KBM-7 (cell line): ENCODE measurements around the gene SLC38A3.
"Not testable (repeated sequence)": the region's sequence is repeated elsewhere in the genome, so short reads cannot be mapped to it uniquely, and the experiment has no call there.

Experiments used
- DNase-seq: peaks from one replicate; pipeline ENCODE4 v3.0.0-alpha.2; 2015
- in situ Hi-C: fragments of 300-500 bp; cut with MboI; formaldehyde crosslinking; loops from 2 replicates; pipeline ENCODE4 v1.14.3; 2020; ENCODE audit warnings: low sequenced_read_pairs, low pct_unique_long_range_greater_than_20kb, mixed read lengths

The SLC38A3 gene

GRCh38 chr3:50260027-50260941 lies 55.2 kb downstream of the SLC38A3 start:
- peak; percentile 91 for DNase-seq
- in situ Hi-C loops, result no loop called here

DNA sequence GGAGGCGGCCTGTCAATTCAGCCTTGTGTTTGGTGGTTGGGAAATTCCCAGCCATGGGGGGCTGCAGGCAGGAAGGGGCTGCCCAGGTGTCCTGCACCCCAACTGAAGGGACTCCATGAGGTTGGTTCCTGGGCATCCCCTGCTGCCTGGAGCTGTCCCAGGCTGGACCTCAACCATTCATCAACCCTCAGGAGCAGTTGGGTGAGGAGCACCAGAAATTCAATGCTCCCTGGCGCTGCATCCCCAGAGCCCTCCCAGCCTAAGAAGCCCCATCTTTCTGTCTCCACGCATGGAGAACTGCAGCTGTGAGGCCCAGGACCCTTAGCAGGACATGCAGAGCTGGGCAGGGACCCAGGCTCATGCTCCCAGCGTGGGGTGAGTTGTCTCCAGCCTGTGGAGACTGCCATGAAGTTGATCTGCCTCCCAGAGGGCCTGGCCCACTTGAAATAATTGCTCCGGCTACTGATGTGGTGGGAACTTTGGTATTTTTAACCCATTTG lies 55.9 kb downstream of the SLC38A3 start:
- in situ Hi-C loops, result no loop called here
- no peak for DNase-seq

DNA sequence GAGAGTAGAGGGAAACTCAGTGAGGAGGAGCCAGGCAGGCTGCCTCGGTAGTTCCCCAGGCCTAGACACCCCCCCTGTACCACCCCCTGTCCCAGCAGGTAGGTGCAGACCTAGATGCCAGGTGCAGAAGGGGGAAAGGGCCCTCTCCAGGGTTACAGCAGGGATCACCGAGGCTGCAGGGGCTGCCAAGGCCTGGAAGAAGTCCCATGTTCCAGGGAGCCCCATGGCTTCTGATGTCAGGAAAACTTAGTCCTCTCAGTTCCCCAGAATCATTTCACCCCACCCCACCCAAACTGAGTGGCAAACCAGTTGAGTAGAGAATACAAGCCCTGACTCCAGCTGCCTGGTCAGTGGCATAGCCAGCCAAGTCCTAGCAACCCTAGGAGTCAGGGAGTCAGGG lies 56.4 kb downstream of the SLC38A3 start:
- in situ Hi-C loops, result no loop called here
- DNase-seq, result no peak

DNA sequence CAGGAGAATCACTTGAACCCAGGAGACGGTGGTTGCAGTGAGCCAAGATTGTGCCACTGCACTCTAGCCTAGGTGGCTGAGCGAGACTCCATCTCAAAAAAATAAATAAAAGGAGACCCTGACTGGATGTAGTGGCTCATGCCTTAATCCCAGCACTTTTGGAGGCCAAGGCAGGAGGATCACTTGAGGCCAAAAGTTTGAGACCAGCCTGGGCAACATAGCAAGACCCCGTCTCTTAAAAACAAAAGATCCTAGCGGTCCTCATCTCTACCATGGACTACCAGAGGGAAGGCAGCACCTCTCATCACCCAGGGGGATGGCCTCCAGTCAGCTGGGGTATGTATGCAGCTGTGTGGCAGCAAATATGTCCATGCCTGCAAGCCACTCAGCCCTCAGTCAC lies 57.1 kb downstream of the SLC38A3 start:
- not testable (repeated sequence) for DNase-seq

DNA sequence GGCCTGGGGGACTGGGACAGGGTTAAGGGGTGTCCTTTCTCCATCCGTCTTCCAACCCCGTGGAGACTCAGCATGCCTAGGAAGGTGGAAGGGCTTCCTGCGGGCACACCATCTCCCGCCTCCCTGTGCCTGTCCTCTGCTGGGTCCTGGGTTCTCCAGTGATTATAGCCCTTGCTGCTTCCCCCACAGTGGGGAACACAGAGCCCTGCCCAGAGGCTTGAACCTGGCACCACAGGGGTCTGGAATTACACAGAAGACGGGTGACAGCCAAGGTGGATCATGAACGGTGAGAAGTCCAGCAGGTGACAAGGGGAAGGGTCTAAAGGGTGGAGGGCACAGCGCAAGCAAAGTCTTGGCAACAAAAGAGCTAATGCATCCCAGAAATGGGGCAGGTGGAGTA lies 57.7 kb downstream of the SLC38A3 start:
- in situ Hi-C loops, result no loop called here
- no peak for DNase-seq

More for the DNA sequence above, 57.1 kb downstream of the SLC38A3 start:
- in situ Hi-C loops, result not testable (repeated sequence)

- in situ Hi-C loops, result no loop called here
- DNase-seq, result no peak
Observed at GRCh38 chr3:50263478-50264382, 58.7 kb downstream of the SLC38A3 start.

- no peak for DNase-seq
- in situ Hi-C loops, result no loop called here
Observed at GRCh38 chr3:50264383-50264963, 59.4 kb downstream of the SLC38A3 start.

GRCh38 chr3:50264964-50265485 lies 60.0 kb downstream of the SLC38A3 start:
- no peak for DNase-seq
- in situ Hi-C loops, result no loop called here

- in situ Hi-C loops, result no loop called here
- no peak for DNase-seq
Observed at GRCh38 chr3:50265571-50265970, 60.5 kb downstream of the SLC38A3 start.

GRCh38 chr3:50266017-50266416 lies 60.9 kb downstream of the SLC38A3 start:
- no peak for DNase-seq
- in situ Hi-C loops, result no loop called here

DNA sequence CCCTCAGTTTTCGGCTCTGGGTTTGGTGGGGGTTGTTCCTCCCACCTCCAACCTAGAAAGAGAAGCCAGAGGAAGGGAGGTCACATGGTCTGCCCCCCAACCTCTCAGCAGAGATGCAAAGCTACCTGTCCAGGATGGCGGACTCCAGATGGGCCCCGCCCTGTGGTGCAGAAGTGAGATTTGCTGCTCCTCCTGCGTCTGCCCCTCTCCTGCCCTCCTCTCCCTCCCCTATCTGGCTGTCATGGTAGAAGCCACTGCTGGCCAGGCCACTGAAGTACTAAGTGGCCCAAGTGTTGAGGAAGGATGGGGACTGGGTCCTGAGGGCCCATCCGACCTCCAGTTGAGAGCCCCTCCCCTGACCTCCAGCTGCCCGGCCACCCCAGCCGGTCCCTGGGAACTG lies 61.8 kb downstream of the SLC38A3 start:
- DNase-seq, result no peak
- in situ Hi-C loops, result no loop called here

DNA sequence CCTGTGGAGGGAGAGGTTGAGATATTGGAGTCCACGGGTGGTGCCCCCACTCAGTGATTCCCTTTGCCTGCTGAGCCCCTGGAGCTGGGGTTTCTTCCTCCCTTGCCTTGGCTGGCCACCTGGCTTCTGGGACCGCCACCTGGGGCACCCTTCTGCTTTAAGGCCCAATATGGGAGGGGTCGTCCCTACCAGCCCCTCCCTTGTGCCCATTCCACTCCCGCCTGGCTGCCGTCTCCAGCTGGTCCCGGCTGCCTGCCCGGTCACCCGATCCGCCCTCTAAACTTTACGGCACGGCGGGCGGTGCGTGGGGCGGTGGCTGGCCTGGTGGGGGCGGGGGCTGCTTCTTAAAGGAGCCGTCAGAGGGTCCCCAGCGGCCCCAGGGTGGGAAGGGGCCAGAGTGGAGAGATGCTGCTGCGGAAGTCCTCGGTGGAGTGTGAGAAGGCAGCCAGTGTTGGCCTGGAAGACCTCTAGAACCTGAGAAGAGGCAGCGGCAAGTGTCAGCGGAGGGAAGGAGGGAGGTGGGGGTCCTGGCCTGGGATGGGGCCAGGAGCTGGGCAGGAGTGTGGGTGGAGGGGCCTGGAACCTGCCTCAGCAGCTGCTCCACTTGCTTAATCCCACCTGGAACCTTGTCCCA lies 62.3 kb downstream of the SLC38A3 start:
- DNase-seq, result no peak
- in situ Hi-C loops, result no loop called here

- in situ Hi-C loops, result no loop called here
- no peak for DNase-seq
Observed at GRCh38 chr3:50268276-50268675, 63.2 kb downstream of the SLC38A3 start.

DNA sequence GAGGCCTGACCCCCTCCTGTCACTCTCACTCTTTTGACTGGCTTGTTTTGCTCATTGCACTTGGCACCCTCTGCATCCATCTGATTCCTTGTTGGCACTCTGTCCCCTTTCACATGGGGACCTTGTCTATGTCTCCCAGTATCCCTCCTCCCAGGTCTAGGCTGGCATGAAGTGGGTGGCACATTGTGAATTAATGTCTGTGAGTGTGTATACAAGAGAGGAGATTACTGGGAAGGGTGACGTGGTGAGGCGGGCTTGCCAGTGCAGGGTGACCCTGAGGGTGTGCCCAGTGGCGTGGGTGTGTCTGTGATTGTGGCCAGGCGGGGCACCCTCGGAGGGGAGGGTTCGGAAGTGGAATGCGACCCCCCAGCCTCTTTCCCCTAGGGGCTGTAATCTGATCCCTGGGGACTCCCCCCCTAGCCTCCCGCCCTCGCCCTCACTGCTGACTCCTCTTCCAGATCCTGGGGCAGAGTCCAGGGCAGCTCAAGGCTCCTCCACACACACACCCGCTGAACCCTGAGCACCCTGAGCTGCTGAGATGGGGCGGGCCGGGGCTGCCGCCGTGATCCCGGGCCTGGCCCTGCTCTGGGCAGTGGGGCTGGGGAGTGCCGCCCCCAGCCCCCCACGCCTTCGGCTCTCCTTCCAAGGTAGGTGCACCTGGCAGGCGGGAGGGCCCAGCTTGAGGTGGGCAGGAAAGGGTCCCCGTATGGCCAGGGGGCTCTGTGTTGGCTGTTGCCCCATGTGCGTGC lies 63.8 kb downstream of the SLC38A3 start, which contains the start of gene SEMA3B:
SEMA3B (plus strand) TSS at position 445 of the 749 bp plus-strand sequence; CDS start at position 539, 94 bp downstream.
- no peak for DNase-seq
- in situ Hi-C loops, result no loop called here

DNA sequence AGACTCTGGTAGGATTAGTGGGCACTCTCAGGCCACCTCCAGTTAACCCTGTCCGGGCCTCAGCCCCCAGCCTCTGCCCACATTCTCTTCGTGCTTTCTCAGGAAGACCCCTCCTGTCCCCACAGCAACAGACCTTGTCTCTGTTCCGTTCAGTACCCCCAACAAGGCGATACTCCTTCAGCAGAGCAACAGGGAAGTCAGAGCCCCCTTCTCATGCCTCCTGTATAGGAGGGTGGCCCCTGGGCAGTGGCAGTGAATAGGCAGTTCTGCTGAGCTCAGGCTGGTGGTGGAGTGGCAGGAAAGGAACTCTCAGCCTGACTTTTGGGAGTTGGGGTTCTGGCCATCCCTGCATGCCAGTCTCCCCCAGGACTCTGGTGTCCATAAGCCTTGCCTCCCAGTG lies 64.4 kb downstream of the SLC38A3 start:
- DNase-seq, result no peak
- in situ Hi-C loops, result no loop called here

GRCh38 chr3:50269977-50270413 lies 64.9 kb downstream of the SLC38A3 start:
- no peak for DNase-seq
- in situ Hi-C loops, result no loop called here

DNA sequence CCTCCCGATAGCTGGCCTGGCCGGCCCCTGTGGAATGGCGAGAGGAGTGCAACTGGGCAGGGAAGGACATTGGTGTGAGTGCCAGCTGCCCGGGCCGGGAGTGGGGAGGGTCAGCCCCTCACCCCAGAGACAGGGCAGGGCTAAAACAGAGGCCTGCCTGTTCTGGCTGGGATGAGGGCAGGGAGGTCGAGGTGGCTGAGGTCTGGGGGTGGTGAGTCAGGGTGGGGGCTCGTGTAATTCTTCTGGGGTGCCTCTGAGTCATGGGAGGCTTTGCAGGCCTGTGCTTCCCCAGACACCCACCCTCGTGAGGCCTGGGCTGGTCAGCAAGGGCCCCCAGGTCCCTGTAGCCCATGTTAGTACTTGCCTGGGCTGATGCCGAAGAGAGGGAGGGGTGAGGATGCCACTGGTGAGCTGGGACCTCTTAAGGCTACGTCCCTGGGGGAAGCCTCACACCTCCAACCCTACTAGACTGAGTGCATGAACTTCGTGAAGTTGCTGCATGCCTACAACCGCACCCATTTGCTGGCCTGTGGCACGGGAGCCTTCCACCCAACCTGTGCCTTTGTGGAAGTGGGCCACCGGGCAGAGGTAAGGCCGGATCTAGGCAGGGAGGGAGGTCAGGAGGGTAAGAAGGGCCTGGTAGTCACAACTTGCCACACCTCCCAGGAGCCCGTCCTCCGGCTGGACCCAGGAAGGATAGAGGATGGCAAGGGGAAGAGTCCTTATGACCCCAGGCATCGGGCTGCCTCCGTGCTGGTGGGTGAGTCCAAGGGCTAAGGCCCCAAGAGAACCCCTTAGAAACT lies 65.6 kb downstream of the SLC38A3 start:
- in situ Hi-C loops, result no loop called here
- DNase-seq, result no peak
